Amygdala (tissue), 56 donors: ENCODE measurements around the gene TINAGL1.

Experiments
- DNase-seq, 56 donors: peaks; one replicate each; lab custom pipeline; 2025; lab: John Stamatoyannopoulos, UW

TINAGL1 gene

GRCh38 chr1:31576201-31576669 lies at the start of gene TINAGL1:
TINAGL1 (plus strand) TSS chr1:31576515; CDS start chr1:31577149, 634 bp downstream.
- no peak for DNase-seq

GRCh38 chr1:31529999-31530684 lies 46.2 kb upstream of the TINAGL1 start:
- DNase-seq = no peak

- no peak for DNase-seq
Measured at GRCh38 chr1:31531177-31531999, 44.9 kb upstream of the TINAGL1 start.

GRCh38 chr1:31532173-31532572 lies 44.1 kb upstream of the TINAGL1 start:
- DNase-seq = no peak

GRCh38 chr1:31535561-31535960 lies 40.8 kb upstream of the TINAGL1 start:
- DNase-seq = no peak

- DNase-seq = no peak
Measured at GRCh38 chr1:31539329-31539728, 37.0 kb upstream of the TINAGL1 start.

GRCh38 chr1:31541194-31541593 lies 35.1 kb upstream of the TINAGL1 start:
- DNase-seq = peak in 2 of 56 donors; percentile 0 to 1

GRCh38 chr1:31545927-31546540 lies 30.3 kb upstream of the TINAGL1 start:
- no peak for DNase-seq

GRCh38 chr1:31548534-31548906 lies 27.8 kb upstream of the TINAGL1 start:
- DNase-seq = no peak

GRCh38 chr1:31548907-31549808 lies 27.2 kb upstream of the TINAGL1 start:
- DNase-seq = peak in 55 of 56 donors; percentile 13 to 92 (median 57)

- DNase-seq = peak in 10 of 56 donors; percentile 4 to 49 (median 26)
Measured at GRCh38 chr1:31549809-31550620, 26.3 kb upstream of the TINAGL1 start.

- no peak for DNase-seq
Measured at GRCh38 chr1:31551208-31551607, 25.1 kb upstream of the TINAGL1 start.

- no peak for DNase-seq
Measured at GRCh38 chr1:31552489-31552888, 23.8 kb upstream of the TINAGL1 start.

GRCh38 chr1:31556481-31557006 lies 19.8 kb upstream of the TINAGL1 start:
- DNase-seq = no peak

GRCh38 chr1:31559715-31560114 lies 16.6 kb upstream of the TINAGL1 start:
- no peak for DNase-seq

GRCh38 chr1:31560394-31560793 lies 15.9 kb upstream of the TINAGL1 start:
- no peak for DNase-seq

- DNase-seq = no peak
Measured at GRCh38 chr1:31562707-31563360, 13.5 kb upstream of the TINAGL1 start.

GRCh38 chr1:31564606-31564989 lies 11.7 kb upstream of the TINAGL1 start:
- no peak for DNase-seq
